K562 treated with DMSO at 1 percent for 48 hours (cell line): Measurements from ENCODE around the gene ADGRF5. TPM values are rescaled to one million over a fixed set of nuclear protein-coding genes. Genes with fewer than 3 reads are reported as not detected.

Experiments used
- total RNA-seq: library from RNA; unstranded; fragments of 300-600 nt; gene quantifications from 2 replicates; pipeline ENCODE4 v1.2.3, GENCODE V29; 2022; ENCODE audit warnings: low replicate concordance; ENCODE audit errors: extremely low read depth

The ADGRF5 gene
- total RNA-seq: not detected in 2 replicates

GRCh38 chr6:46921731-46922130 is at the start of gene ADGRF5:
TSS of gene ADGRF5 (minus strand) at chr6:46921938. CDS start at chr6:46906762, 15,176 bp downstream.

Other genes starting within 250 kb of the ADGRF5 start
- not detected in 2 replicates for gene TDRD6, start 234.1 kb downstream of the ADGRF5 start, total RNA-seq
- not detected in 2 replicates for gene PLA2G7, start 186.6 kb downstream of the ADGRF5 start, total RNA-seq
- not detected in 2 replicates for gene ANKRD66, start 175.0 kb downstream of the ADGRF5 start, total RNA-seq
- gene MEP1A, start 128.5 kb downstream of the ADGRF5 start, total RNA-seq: not detected in 2 replicates
- not detected in 2 replicates for gene ADGRF1, start 120.4 kb upstream of the ADGRF5 start, total RNA-seq